ENCODE data around the gene RRBP1. TPM values are rescaled to one million over a fixed set of nuclear protein-coding genes. Genes with fewer than 3 reads are reported as not detected.

RRBP1 gene
- total and polyA plus RNA-seq, 4 donors: 75.4 to 202 (median 130) TPM

DNA sequence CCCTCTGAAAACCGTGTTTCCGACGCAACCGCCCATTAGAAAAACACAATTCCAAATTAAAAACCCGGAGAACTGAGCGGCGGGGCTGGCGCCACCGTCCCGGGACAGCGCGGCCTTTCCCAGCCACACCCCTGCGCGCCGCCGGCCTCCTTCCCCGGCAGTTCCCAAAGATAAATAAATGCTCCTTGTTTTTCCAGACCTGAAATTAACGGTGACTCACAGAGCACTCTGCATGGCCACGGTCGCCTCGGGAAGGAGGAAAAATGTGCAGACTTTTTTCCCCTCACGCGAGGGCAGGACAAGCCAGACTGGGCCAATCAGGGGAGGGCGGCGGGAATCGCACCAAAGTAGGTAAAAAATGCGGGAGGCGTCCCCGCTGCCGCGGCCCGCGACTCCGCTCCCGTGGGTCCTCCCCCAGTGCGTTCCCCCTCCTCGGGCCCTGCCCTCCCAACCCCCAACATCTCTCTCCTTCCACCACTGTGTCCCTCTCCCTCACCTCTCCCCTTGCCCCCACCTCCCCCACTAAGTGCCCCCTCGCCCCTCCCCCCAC is 113.0 kb downstream of the RRBP1 start:
- H3K4me1 ChIP-seq (ENCODE audit: control insufficient read depth in 4 of 4, insufficient read depth in 4 of 4, low read length in 3 of 4): peaks cover 11 to 33% (median 27%) of the 10 kb centered on the region in 4 donors
- no peaks in the 10 kb centered on the region for H3K27me3 ChIP-seq (ENCODE audit: control insufficient read depth in 4 of 4, insufficient read depth in 4 of 4, low read length in 3 of 4)
- H3K9me3 ChIP-seq (ENCODE audit: control insufficient read depth in 4 of 4, low read length in 3 of 4): no peaks in the 10 kb centered on the region
- no peaks in the 10 kb centered on the region for H3K36me3 ChIP-seq (ENCODE audit: control insufficient read depth in 4 of 4, insufficient read depth in 3 of 4, low read depth in 1 of 4, low read length in 3 of 4)
- DNase-seq (ENCODE audit: low spot score): peak; percentile 44
- peak; percentile 32 for TF ChIP-seq TAF1 (conservative IDR thresholded peaks at IDR 0.05)
- TF ChIP-seq HNF4A (conservative IDR thresholded peaks at IDR 0.05): no peak
- peak; percentile 66 for TF ChIP-seq YY1 (IDR thresholded peaks at IDR 0.05)
- TF ChIP-seq, protein P1, sequence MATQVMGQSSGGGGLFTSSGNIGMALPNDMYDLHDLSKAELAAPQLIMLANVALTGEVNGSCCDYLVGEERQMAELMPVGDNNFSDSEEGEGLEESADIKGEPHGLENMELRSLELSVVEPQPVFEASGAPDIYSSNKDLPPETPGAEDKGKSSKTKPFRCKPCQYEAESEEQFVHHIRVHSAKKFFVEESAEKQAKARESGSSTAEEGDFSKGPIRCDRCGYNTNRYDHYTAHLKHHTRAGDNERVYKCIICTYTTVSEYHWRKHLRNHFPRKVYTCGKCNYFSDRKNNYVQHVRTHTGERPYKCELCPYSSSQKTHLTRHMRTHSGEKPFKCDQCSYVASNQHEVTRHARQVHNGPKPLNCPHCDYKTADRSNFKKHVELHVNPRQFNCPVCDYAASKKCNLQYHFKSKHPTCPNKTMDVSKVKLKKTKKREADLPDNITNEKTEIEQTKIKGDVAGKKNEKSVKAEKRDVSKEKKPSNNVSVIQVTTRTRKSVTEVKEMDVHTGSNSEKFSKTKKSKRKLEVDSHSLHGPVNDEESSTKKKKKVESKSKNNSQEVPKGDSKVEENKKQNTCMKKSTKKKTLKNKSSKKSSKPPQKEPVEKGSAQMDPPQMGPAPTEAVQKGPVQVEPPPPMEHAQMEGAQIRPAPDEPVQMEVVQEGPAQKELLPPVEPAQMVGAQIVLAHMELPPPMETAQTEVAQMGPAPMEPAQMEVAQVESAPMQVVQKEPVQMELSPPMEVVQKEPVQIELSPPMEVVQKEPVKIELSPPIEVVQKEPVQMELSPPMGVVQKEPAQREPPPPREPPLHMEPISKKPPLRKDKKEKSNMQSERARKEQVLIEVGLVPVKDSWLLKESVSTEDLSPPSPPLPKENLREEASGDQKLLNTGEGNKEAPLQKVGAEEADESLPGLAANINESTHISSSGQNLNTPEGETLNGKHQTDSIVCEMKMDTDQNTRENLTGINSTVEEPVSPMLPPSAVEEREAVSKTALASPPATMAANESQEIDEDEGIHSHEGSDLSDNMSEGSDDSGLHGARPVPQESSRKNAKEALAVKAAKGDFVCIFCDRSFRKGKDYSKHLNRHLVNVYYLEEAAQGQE (IDR thresholded peaks at IDR 0.05): peak; percentile 81
- TF ChIP-seq RAD21 (IDR thresholded peaks at IDR 0.05): peak in 1 of 2 donors; percentile 33
- no peak for TF ChIP-seq GABPA (IDR thresholded peaks at IDR 0.05 in 1 of 2, conservative IDR thresholded peaks at IDR 0.05 in 1 of 2)
- TF ChIP-seq SP1 (IDR thresholded peaks at IDR 0.05): peak; percentile 49
- peak; percentile 58 for TF ChIP-seq ZBTB33 (IDR thresholded peaks at IDR 0.05)
- TF ChIP-seq JUND (IDR thresholded peaks at IDR 0.05): peak; percentile 70 to 81
- H3K4me3 ChIP-seq (ENCODE audit: low read depth in 1 of 3, low read length in 3 of 3): peak overlapping the region in 2 of 3 donors; percentile 1 to 94
- 4% methylated on average over 38 of the region's 38 CpGs for WGBS
- peak overlapping the region in 1 of 2 donors; percentile 54 for H3K9ac ChIP-seq (ENCODE audit: low read depth in 1 of 2, low read length in 2 of 2)
- H3K27ac ChIP-seq (ENCODE audit: low read depth in 1 of 2, low read length in 2 of 2): peak overlapping the region; percentile 3 to 96

- Histone ChIP-seq H3K9ac (ENCODE audit: low read depth in 1 of 2, low read length in 2 of 2) (peak overlapping the region in 1 of 2 donors; percentile 54), H3K4me3 (ENCODE audit: low read depth in 1 of 3, low read length in 3 of 3) (no peak overlapping the region), H3K27ac (ENCODE audit: low read depth in 1 of 2, low read length in 2 of 2) (peak overlapping the region; percentile 3 to 96), H3K9me3 (ENCODE audit: control insufficient read depth in 4 of 4, low read length in 3 of 4) (no peaks in the 10 kb centered on the region), H3K36me3 (ENCODE audit: control insufficient read depth in 4 of 4, insufficient read depth in 3 of 4, low read depth in 1 of 4, low read length in 3 of 4) (no peaks in the 10 kb centered on the region), H3K27me3 (ENCODE audit: control insufficient read depth in 4 of 4, insufficient read depth in 4 of 4, low read length in 3 of 4) (no peaks in the 10 kb centered on the region), H3K4me1 (ENCODE audit: control insufficient read depth in 4 of 4, insufficient read depth in 4 of 4, low read length in 3 of 4) (peaks cover 8 to 33% (median 27%) of the 10 kb centered on the region in 4 donors)
- DNase-seq (ENCODE audit: low spot score): no peak
- WGBS: 88% methylated on average over 6 of the region's 6 CpGs
- TF ChIP-seq, protein P1 (IDR thresholded peaks at IDR 0.05): no peak
- TF ChIP-seq EGR1 (IDR thresholded peaks at IDR 0.05; ENCODE audit: low read depth in 2 of 2) (no peak), ZBTB33 (IDR thresholded peaks at IDR 0.05) (no peak), GABPA (IDR thresholded peaks at IDR 0.05 in 1 of 2, conservative IDR thresholded peaks at IDR 0.05 in 1 of 2) (no peak), YY1 (IDR thresholded peaks at IDR 0.05) (no peak), HNF4G (IDR thresholded peaks at IDR 0.05) (no peak), NR2F2 (IDR thresholded peaks at IDR 0.05) (no peak), JUND (IDR thresholded peaks at IDR 0.05) (no peak), RAD21 (IDR thresholded peaks at IDR 0.05) (no peak), FOXA1 (IDR thresholded peaks at IDR 0.05) (no peak), TAF1 (conservative IDR thresholded peaks at IDR 0.05) (no peak), ATF3 (IDR thresholded peaks at IDR 0.05) (no peak), SP1 (IDR thresholded peaks at IDR 0.05) (no peak)
- TF ChIP-seq, protein P2, sequence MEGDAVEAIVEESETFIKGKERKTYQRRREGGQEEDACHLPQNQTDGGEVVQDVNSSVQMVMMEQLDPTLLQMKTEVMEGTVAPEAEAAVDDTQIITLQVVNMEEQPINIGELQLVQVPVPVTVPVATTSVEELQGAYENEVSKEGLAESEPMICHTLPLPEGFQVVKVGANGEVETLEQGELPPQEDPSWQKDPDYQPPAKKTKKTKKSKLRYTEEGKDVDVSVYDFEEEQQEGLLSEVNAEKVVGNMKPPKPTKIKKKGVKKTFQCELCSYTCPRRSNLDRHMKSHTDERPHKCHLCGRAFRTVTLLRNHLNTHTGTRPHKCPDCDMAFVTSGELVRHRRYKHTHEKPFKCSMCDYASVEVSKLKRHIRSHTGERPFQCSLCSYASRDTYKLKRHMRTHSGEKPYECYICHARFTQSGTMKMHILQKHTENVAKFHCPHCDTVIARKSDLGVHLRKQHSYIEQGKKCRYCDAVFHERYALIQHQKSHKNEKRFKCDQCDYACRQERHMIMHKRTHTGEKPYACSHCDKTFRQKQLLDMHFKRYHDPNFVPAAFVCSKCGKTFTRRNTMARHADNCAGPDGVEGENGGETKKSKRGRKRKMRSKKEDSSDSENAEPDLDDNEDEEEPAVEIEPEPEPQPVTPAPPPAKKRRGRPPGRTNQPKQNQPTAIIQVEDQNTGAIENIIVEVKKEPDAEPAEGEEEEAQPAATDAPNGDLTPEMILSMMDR (IDR thresholded peaks at IDR 0.05; ENCODE audit: low read depth, low read length, missing input control): no peak
Observed at GRCh38 chr20:17568045-17568788, 113.8 kb downstream of the RRBP1 start.
